ENCODE data around the gene ZBTB5. TPM values are rescaled to one million over a fixed set of nuclear protein-coding genes. Genes with fewer than 3 reads are reported as not detected.

ZBTB5 gene
- total and polyA plus RNA-seq, 9 of the 15 experiments (the other 6 are each of a cell fraction or from before 2014, with no cell fraction given) = 2.3 to 43.2 (median 15.5) TPM

DNA sequence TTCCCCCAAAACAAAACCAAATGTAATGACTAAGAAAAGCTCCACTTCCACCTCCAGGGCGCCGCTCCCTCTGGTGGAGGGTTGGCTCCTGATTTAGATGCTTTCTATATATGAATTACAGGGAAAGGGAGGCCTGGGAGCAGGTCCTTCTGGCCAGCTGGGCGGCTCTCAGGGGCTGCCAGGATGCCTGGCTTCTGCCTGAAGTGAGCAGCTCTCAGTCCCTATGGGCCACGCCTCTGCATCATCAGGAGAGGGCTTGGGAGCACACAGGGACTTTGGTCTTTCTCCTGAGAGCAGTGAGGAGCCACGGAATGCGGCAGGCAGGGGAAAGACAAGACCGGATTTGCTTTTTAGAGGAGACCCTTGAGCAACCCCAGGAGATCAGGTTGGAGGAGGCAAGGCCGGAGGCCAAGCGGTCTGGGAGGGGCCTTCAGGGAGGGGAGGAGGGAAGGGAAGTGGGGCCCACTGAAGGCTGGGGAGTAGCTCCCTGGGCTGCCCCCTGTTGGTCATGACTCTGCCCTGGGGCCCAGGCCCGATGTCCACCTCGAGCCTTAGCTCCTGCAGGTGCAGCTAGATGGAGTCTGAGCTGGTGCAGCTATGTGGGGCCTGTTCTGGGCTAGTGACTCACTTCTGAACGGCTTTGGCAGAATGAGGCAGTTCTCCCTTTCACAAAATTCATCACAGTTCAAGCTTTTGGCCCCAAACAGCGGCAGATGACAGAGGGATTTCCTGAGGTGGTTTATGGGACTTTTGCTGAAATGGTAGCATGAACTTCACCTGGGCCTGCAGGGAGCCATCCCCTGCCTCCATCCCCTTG is 54.1 kb downstream of the ZBTB5 start (continued):
- TF ChIP-seq, protein P1, sequence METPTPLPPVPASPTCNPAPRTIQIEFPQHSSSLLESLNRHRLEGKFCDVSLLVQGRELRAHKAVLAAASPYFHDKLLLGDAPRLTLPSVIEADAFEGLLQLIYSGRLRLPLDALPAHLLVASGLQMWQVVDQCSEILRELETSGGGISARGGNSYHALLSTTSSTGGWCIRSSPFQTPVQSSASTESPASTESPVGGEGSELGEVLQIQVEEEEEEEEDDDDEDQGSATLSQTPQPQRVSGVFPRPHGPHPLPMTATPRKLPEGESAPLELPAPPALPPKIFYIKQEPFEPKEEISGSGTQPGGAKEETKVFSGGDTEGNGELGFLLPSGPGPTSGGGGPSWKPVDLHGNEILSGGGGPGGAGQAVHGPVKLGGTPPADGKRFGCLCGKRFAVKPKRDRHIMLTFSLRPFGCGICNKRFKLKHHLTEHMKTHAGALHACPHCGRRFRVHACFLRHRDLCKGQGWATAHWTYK (CRISPR knock-in tag; IDR thresholded peaks at IDR 0.05) = no peak
- 0 out of 2 replicates have a peak, but pooled peaks have one; percentile 46 for TF ChIP-seq ZNF263 (CRISPR knock-in tag; IDR thresholded peaks at IDR 0.05; ENCODE audit: borderline replicate concordance)
- TF ChIP-seq RAD21 (CRISPR knock-in tag; conservative IDR thresholded peaks at IDR 0.05 in 1 of 2, IDR thresholded peaks at IDR 0.05 in 1 of 2) = peak in 1 of 2 experiments; percentile 32; a peak in 1 of 4 replicates
- TF ChIP-seq COPS2 (conservative IDR thresholded peaks at IDR 0.05) = no peak
- TF ChIP-seq, protein P2, sequence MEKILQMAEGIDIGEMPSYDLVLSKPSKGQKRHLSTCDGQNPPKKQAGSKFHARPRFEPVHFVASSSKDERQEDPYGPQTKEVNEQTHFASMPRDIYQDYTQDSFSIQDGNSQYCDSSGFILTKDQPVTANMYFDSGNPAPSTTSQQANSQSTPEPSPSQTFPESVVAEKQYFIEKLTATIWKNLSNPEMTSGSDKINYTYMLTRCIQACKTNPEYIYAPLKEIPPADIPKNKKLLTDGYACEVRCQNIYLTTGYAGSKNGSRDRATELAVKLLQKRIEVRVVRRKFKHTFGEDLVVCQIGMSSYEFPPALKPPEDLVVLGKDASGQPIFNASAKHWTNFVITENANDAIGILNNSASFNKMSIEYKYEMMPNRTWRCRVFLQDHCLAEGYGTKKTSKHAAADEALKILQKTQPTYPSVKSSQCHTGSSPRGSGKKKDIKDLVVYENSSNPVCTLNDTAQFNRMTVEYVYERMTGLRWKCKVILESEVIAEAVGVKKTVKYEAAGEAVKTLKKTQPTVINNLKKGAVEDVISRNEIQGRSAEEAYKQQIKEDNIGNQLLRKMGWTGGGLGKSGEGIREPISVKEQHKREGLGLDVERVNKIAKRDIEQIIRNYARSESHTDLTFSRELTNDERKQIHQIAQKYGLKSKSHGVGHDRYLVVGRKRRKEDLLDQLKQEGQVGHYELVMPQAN (IDR thresholded peaks at IDR 0.05; ENCODE audit: borderline replicate concordance) = no peak
- no peak for TF ChIP-seq SIX5 (IDR thresholded peaks at IDR 0.05; ENCODE audit: borderline replicate concordance in 1 of 2, insufficient read depth in 1 of 2, low read depth in 1 of 2, low read length in 2 of 2)
- TF ChIP-seq EGR1 (conservative IDR thresholded peaks at IDR 0.05) = no peak
- TF ChIP-seq TFAM (CRISPR knock-in tag; conservative IDR thresholded peaks at IDR 0.05) = no peak
- no peak for TF ChIP-seq TSC22D4 (tag; IDR thresholded peaks at IDR 0.05)
- peak; percentile 84 for TF ChIP-seq SNIP1 (IDR thresholded peaks at IDR 0.05; ENCODE audit: low read depth)
- no peak for TF ChIP-seq RFX1 (IDR thresholded peaks at IDR 0.05)
- TF ChIP-seq, protein P3, sequence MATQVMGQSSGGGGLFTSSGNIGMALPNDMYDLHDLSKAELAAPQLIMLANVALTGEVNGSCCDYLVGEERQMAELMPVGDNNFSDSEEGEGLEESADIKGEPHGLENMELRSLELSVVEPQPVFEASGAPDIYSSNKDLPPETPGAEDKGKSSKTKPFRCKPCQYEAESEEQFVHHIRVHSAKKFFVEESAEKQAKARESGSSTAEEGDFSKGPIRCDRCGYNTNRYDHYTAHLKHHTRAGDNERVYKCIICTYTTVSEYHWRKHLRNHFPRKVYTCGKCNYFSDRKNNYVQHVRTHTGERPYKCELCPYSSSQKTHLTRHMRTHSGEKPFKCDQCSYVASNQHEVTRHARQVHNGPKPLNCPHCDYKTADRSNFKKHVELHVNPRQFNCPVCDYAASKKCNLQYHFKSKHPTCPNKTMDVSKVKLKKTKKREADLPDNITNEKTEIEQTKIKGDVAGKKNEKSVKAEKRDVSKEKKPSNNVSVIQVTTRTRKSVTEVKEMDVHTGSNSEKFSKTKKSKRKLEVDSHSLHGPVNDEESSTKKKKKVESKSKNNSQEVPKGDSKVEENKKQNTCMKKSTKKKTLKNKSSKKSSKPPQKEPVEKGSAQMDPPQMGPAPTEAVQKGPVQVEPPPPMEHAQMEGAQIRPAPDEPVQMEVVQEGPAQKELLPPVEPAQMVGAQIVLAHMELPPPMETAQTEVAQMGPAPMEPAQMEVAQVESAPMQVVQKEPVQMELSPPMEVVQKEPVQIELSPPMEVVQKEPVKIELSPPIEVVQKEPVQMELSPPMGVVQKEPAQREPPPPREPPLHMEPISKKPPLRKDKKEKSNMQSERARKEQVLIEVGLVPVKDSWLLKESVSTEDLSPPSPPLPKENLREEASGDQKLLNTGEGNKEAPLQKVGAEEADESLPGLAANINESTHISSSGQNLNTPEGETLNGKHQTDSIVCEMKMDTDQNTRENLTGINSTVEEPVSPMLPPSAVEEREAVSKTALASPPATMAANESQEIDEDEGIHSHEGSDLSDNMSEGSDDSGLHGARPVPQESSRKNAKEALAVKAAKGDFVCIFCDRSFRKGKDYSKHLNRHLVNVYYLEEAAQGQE (IDR thresholded peaks at IDR 0.05; ENCODE audit: borderline replicate concordance) = peak; percentile 27; the same call in 1 of the 2 replicates
- TF ChIP-seq, protein P3 (CRISPR knock-in tag; IDR thresholded peaks at IDR 0.05; ENCODE audit: low read depth) = no peak
- no peak for TF ChIP-seq ZNF507 (tag; conservative IDR thresholded peaks at IDR 0.05)
- TF ChIP-seq FOXP1 (CRISPR knock-in tag; IDR thresholded peaks at IDR 0.05) = 0 out of 2 replicates have a peak, but pooled peaks have one; percentile 50
- no peak for TF ChIP-seq HDAC1 (IDR thresholded peaks at IDR 0.05)
- TF ChIP-seq CBFA2T2 (conservative IDR thresholded peaks at IDR 0.05) = no peak

Data from K562 (cell line).